WI38 (cell line): ENCODE measurements around the gene SLCO2A1.

ENCODE experiments used
- H3K4me3 ChIP-seq: 2 replicates; pipeline ENCODE4 v1.5.1; 2011; ENCODE audit warnings: low read depth, mild to moderate bottlenecking, control low read depth, low read length
- CTCF ChIP-seq: IDR thresholded peaks from 2 replicates; pipeline ENCODE4 v1.5.1; 2012; ENCODE audit warnings: low read depth, mild to moderate bottlenecking, control low read depth, low read length

SLCO2A1 gene

GRCh38 chr3:134039161-134039862 is 9.6 kb upstream of the SLCO2A1 start:
- H3K4me3 ChIP-seq, result no peak overlapping the region
- TF ChIP-seq CTCF, result no peak

- no peak overlapping the region for H3K4me3 ChIP-seq
- TF ChIP-seq CTCF, result no peak
These were observed 9.0 kb upstream of the SLCO2A1 start for GRCh38 chr3:134038716-134039115.

GRCh38 chr3:134038071-134038491 is 8.4 kb upstream of the SLCO2A1 start:
- TF ChIP-seq CTCF, result no peak
- H3K4me3 ChIP-seq, result no peak overlapping the region

- H3K4me3 ChIP-seq, result no peak overlapping the region
- TF ChIP-seq CTCF, result no peak
These were observed 7.4 kb upstream of the SLCO2A1 start for GRCh38 chr3:134037168-134037567.

GRCh38 chr3:134036291-134036690 is 6.6 kb upstream of the SLCO2A1 start:
- no peak for TF ChIP-seq CTCF
- H3K4me3 ChIP-seq, result no peak overlapping the region

GRCh38 chr3:134035836-134036235 is 6.1 kb upstream of the SLCO2A1 start:
- TF ChIP-seq CTCF, result no peak
- H3K4me3 ChIP-seq, result no peak overlapping the region

- no peak overlapping the region for H3K4me3 ChIP-seq
- TF ChIP-seq CTCF, result no peak
These were observed 4.5 kb upstream of the SLCO2A1 start for GRCh38 chr3:134034005-134034785.
